ENCODE measurements around the gene RUNX3.
"Not testable (repeated sequence)": the region's sequence is repeated elsewhere in the genome, so short reads cannot be mapped to it uniquely, and the experiment has no call there.

The RUNX3 gene

DNA sequence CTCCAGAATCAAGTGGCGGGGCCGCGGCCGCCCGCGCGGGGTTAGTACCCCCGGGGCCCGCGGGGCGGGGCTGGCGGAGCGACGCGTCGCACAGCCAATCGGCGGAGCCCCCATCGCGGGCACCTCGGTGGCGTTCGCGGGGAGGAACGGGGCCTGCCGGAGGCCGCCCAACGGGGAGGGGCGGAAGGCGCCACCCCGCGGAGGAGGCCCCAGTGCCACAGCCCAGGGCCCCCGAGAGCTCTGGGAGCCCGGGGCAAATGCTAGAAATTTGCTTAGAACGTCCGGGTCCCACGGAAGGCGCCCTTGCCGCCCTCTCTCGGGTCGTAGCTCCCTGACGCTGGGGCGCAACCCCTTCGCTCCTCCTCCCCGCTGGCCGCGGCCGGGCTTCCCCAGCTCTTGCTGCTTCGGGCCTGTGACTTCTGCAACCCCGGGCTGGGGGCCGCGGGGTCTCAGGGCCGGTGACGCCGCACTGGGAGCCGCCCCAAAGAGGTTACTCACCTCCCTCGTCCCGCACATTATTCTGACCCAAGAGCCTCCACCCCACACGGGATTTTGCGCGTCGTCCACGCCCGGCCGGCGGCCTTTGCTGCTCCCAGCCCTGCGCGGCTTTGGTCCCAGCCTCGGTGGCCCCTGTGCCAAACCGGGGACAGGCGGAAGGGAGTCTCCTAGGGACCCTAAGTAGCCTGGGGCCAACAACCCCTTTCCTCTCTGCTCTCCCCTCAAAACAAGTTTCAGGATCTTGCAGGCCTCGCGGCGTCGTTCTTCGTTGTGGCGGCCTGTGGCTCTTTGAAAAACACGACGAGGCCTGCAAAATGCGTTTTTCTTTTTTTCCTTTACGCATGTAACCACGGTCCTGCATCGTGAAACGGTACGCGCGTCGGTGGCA lies at the start of gene RUNX3:
Gene RUNX3 (minus strand): TSS at position 17 of the 886 bp plus-strand sequence. CDS start 408 bp downstream, outside the sequence.
- DNase-seq, result peak; percentile 94 to 96

- DNase-seq, result not testable (repeated sequence)
Measured at GRCh38 chr1:24979232-24979631, 49.2 kb upstream of the RUNX3 start.

DNA sequence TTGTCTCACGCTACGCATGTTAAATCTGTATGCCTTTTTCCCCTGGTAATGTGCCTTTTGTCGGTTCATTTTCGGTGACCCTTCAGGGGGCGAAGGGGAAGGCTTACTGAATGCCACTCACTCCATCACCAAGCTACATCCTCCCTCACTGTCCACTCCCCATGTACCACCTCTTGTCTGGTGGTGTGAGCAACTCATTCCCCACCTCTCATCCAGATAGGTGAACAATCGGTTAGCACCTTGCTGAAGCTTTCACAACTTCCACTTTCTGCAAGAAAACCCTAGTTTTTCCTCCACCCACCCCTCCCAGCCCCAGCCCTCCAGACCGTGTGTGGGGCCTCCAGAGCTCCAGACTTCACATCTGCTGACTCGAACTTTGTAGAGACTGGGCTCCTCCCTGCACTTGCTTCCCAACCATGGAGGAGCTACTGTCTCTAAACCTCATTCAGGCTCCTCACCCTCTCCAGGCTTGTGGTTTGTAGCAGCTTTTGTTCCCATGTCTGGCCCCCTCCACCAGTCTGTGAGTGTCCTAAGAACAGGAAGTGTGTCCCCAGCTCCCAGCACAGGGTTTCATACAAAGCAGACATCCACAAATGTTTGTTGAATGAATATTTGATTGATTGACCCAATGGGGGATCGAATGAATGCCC lies 48.4 kb upstream of the RUNX3 start:
- no peak for DNase-seq

- no peak for DNase-seq
Measured at GRCh38 chr1:24975391-24975790, 45.3 kb upstream of the RUNX3 start.

DNA sequence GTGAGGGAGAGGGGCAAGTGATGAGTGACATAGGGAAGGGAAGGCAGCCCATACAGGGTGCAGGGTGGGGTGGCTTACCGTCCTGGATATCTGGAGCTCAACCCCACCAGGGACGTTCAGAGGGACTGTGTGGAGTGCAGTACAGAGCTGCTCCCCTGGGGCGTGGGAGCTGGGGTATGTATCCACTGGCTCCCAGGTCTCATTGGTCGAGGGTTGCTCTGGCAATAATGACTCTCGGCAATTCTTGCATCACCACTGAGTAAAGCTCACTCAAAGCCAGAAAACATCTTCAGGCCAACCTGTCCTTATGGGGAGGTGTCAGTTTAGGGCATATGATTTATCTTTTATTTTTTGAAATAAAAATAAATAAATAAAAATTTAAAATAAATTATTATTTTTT lies 43.2 kb upstream of the RUNX3 start:
- no peak for DNase-seq

- no peak for DNase-seq
Measured at GRCh38 chr1:24972915-24973242, 42.8 kb upstream of the RUNX3 start.

- DNase-seq, result no peak
Measured at GRCh38 chr1:24972221-24972914, 42.3 kb upstream of the RUNX3 start.

DNA sequence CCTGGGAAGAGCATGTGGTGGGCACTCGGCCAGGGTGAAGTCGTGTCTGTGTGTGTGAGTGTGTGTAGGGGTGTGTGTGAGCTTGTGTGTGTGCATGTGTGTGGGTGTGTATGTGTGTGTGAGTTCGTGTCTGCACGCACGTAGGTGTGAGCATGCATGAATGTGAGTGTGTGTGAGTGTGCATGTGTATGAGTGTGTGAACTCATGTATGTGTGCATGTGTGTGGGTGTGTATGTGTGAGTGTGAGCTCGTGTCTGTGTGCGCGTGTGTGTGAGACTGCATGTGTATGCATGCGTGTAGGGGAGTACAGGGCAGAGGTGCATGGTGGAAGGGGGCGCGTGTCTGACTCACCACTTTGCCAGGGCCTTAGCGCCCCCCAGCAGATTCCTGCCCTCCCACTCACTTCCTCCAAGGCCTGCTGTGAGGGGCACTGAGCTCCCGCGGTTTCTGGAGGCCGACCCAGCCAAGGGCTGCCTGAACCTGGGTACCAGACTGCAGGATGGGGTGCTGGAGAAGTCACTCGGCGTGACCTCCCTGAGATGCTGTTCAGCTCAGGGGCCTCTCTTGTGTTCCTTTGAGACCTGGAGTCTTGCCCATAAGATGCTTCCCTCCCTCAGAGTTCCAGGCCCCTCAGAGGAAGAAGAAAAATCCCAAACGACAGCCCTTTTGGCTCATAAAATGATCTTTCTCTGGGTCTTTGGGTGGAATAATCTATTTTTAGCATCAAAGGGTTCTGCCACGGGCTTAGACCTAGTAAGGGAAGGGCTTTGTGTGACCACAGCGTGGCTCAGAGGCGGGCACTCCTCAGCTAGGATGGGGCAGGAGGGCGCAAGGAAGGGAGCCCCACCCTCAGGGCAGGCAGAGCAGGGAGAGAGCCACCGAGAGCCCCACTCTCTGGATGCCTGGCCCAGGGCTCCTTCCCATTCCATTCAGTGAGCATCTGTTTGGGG lies 41.1 kb upstream of the RUNX3 start:
- no peak for DNase-seq

- no peak for DNase-seq
Measured at GRCh38 chr1:24970399-24970753, 40.3 kb upstream of the RUNX3 start.

DNA sequence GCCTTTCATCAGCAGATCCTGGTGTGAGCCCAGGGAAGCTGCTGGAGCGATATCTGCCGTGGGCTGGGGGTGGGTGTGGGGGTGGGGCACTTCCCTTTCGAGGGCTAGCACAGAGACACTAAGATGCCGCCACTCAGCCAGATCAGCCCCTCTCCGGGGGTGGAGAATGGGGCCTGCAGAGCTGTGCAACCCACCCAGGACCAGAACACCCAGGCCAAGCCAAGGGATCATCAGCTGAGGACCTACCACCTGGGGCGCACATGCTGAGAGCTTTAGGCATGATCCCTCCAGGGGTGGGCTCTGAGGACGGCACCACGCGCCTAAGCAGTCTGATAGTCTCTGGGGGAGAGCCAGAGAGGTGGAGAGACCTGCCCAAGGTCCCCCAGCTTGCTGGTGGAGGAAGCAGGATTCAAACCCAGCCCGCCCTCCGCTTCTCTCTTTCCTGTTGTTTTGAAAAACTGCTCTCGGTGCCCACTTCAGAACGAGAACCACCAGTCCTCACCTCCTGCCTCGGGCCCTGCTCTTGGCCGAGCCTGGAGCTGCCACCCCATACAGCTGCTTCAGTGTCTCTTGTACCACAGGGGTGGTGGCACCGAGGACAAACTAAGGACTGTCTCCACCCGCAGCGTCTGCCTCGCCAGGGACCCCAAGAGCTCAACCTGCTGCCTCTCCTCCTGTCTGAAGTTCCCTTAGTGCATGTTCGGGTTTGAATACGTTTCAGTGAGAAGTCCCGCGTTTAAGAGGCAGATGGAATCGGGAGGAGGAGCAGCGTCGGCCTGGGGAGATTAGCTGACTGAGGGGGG lies 39.7 kb upstream of the RUNX3 start:
- no peak for DNase-seq

GRCh38 chr1:24968941-24969585 lies 39.0 kb upstream of the RUNX3 start:
- no peak for DNase-seq

DNA sequence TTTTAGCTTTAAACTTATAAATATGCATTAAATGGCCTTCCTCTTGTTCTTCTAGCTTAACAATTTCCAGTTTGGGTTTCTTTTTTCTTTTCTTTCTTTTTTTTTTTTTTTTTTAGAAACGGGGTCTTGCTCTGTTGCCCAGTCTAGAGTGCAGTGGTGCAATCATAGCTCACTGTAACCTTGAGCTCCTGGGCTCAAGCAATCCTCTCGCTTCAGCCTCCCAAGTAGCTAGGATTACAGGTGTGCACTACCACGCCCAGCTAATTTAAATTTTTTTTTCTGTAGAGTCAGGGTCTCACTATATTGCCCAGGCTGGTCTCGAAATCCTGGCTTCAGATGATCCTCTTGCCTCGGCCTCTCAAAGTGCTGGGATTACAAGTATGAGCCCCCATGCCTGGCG lies 37.9 kb upstream of the RUNX3 start:
- no peak for DNase-seq

GRCh38 chr1:24967555-24967954 lies 37.5 kb upstream of the RUNX3 start:
- DNase-seq, result no peak

DNA sequence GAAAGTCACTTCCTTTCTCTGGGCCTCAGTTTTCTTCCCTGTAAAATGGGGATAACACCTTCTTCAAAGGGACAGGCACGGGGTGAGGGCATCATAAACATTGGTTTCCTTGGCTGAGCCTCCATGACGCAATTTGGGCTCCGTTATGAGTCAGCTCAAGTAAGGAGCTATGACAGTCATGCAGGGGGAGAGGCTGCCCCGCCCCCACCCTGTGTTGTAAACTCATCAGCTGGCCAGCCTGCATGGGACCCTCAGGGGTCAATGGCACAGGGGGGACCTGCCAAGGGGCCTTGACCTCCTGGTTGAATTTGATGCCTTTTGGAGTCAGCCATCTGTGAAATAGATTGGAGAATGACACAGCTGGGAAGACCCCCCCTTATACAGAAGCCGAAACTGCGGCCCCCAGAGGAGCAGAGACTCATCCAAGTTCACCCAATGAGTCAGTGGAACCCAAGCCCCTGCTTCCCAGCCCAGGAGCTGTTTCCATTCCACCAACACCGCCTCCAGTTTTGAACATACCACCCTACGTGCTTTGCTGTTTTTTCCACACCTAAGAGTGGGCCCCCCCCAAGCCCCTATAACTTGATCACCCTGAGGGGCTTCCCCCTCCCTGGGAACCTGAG lies 36.8 kb upstream of the RUNX3 start:
- DNase-seq, result peak; percentile 67 to 72

GRCh38 chr1:24966121-24966723 lies 36.1 kb upstream of the RUNX3 start:
- DNase-seq, result no peak

GRCh38 chr1:24965571-24965930 lies 35.5 kb upstream of the RUNX3 start:
- DNase-seq, result no peak

DNA sequence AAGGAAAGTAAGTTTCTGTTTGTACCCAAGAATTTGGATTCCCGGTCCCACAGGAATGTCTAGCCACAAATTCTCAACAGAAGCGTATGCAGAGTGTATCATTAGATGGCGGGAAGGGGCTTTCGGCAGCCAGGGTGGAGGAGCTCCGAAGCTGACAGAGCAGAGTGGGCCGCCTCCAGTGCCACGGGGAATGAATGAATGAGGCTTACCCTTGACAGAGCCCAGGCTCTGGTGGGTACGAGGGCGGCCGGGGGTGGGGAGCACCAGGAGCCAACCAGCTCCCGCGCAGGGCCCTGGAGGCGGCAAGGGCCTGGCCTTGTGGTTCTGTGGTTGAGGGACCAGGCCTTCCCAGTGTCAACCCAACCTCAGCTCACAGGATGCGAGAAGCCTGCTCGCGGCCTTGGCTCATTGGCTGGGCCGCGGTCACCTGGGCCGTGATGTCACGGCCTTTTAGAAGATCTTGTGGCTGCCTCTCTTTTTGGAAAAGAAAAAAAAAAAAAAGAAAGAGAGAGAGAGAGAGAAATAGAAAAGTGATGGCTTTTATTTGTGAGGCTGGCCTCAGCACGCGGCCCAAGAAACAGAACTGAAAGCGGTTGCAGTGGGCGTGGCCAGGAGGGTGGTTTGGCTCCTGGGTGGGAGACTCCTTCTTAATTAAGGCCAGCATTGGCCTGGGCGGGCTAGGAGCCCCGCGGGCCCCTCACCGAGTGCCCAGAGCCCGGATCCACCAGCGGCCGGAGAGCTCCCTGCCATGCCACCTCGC lies 34.9 kb upstream of the RUNX3 start:
- peak; percentile 94 to 96 for DNase-seq

DNA sequence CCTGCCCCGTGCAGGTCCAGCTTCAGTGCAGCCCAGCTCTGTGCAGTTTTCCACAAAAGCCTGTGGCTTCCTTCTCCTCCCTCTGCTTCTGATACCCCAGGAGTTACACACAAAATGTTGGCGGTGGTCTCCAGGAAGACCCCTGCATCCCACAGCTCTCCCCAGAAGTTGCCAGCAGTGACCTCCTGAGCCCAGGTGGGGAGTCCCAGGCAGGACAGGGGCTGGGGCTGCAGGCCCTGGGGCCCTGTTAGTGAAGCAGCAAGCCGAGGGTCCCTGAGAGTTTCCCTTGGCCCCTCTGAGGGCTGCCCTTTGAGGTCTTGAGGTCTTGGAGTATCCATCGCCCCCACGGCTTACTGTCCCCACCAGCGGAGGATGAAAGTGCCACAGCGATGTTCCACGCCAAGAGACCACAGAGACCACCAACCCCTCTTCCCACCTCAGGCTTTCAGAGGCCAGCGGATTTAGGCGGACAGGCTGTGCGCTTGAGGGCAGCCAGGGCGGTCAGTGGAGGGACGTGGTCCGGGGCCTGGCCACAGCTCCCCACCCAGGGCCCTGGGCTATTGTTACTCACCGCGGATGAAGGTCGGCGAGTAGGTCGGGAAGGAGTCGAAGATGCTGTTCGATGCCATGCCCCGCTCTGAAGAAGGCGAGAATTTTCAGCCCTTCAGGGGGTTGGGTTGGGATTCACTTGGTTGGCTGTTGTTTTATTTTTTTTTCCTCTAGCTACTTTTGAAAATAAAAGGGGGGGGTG lies 34.0 kb upstream of the RUNX3 start:
- no peak for DNase-seq

Data from CD4-positive, alpha-beta T cell treated with Interferon alpha-2 for 1 hour (primary cell).